ENCODE data around the gene ERMP1.

The ERMP1 gene

GRCh38 chr9:5840788-5841187, 7.9 kb upstream of the ERMP1 start:
- no peaks in the 10 kb centered on the region; the same call in 1 of the 2 replicates for H3K27me3 ChIP-seq (ENCODE audit: insufficient read depth, low read length)
- H3K4me1 ChIP-seq (ENCODE audit: control insufficient read depth, insufficient read depth, low read length, unreplicated experiment) = peaks cover 40% of the 10 kb centered on the region
- H3K4me3 ChIP-seq (ENCODE audit: low read depth, low read length) = no peak overlapping the region
- H3K36me3 ChIP-seq (ENCODE audit: insufficient read depth, low read length) = no peaks in the 10 kb centered on the region
- no peak overlapping the region for H3K27ac ChIP-seq (ENCODE audit: low read depth, low read length)
- H3K79me2 ChIP-seq (ENCODE audit: control insufficient read depth, insufficient read depth, low read length, unreplicated experiment) = no peaks in the 10 kb centered on the region
- H2AFZ ChIP-seq (ENCODE audit: low read length, unreplicated experiment) = no peak overlapping the region

GRCh38 chr9:5839572-5839902, 6.6 kb upstream of the ERMP1 start:
- Histone ChIP-seq H3K27ac (ENCODE audit: low read depth, low read length) (no peak overlapping the region), H3K4me1 (ENCODE audit: control insufficient read depth, insufficient read depth, low read length, unreplicated experiment) (peaks cover 33% of the 10 kb centered on the region)

GRCh38 chr9:5838884-5839571, 6.1 kb upstream of the ERMP1 start:
- H3K4me1 ChIP-seq (ENCODE audit: control insufficient read depth, insufficient read depth, low read length, unreplicated experiment) = peaks cover 28% of the 10 kb centered on the region
- no peak overlapping the region for H3K27ac ChIP-seq (ENCODE audit: low read depth, low read length)
- H3K79me2 ChIP-seq (ENCODE audit: control insufficient read depth, insufficient read depth, low read length, unreplicated experiment) = no peaks in the 10 kb centered on the region
- H3K4me3 ChIP-seq (ENCODE audit: low read depth, low read length) = no peak overlapping the region
- H3K27me3 ChIP-seq (ENCODE audit: insufficient read depth, low read length) = no peaks in the 10 kb centered on the region; the same call in 1 of the 2 replicates
- H3K36me3 ChIP-seq (ENCODE audit: insufficient read depth, low read length) = no peaks in the 10 kb centered on the region
- no peak overlapping the region for H2AFZ ChIP-seq (ENCODE audit: low read length, unreplicated experiment)

More at GRCh38 chr9:5839572-5839902, 6.6 kb upstream of the ERMP1 start:
- Histone ChIP-seq H3K79me2 (ENCODE audit: control insufficient read depth, insufficient read depth, low read length, unreplicated experiment) (no peaks in the 10 kb centered on the region), H3K27me3 (ENCODE audit: insufficient read depth, low read length) (no peaks in the 10 kb centered on the region; the same call in 1 of the 2 replicates), H3K4me3 (ENCODE audit: low read depth, low read length) (no peak overlapping the region), H3K36me3 (ENCODE audit: insufficient read depth, low read length) (no peaks in the 10 kb centered on the region), H2AFZ (ENCODE audit: low read length, unreplicated experiment) (no peak overlapping the region)

- Histone ChIP-seq H3K79me2 (ENCODE audit: control insufficient read depth, insufficient read depth, low read length, unreplicated experiment) (no peaks in the 10 kb centered on the region), H3K36me3 (ENCODE audit: insufficient read depth, low read length) (no peaks in the 10 kb centered on the region), H3K4me1 (ENCODE audit: control insufficient read depth, insufficient read depth, low read length, unreplicated experiment) (peaks cover 12% of the 10 kb centered on the region), H3K4me3 (ENCODE audit: low read depth, low read length) (no peak overlapping the region), H2AFZ (ENCODE audit: low read length, unreplicated experiment) (no peak overlapping the region), H3K27ac (ENCODE audit: low read depth, low read length) (no peak overlapping the region), H3K27me3 (ENCODE audit: insufficient read depth, low read length) (no peaks in the 10 kb centered on the region; the same call in 1 of the 2 replicates)
These were observed 2.9 kb upstream of the ERMP1 start for GRCh38 chr9:5835808-5836207.

- H3K4me1 ChIP-seq (ENCODE audit: control insufficient read depth, insufficient read depth, low read length, unreplicated experiment) = peaks cover 5% of the 10 kb centered on the region
- H2AFZ ChIP-seq (ENCODE audit: low read length, unreplicated experiment) = no peak overlapping the region
- no peaks in the 10 kb centered on the region for H3K36me3 ChIP-seq (ENCODE audit: insufficient read depth, low read length)
- H3K27ac ChIP-seq (ENCODE audit: low read depth, low read length) = no peak overlapping the region
- H3K4me3 ChIP-seq (ENCODE audit: low read depth, low read length) = no peak overlapping the region
- no peaks in the 10 kb centered on the region; the same call in 1 of the 2 replicates for H3K27me3 ChIP-seq (ENCODE audit: insufficient read depth, low read length)
- no peaks in the 10 kb centered on the region for H3K79me2 ChIP-seq (ENCODE audit: control insufficient read depth, insufficient read depth, low read length, unreplicated experiment)
These were observed 1.3 kb upstream of the ERMP1 start for GRCh38 chr9:5834214-5834613.

GRCh38 chr9:5832071-5832537, 813 bp downstream of the ERMP1 start:
- H3K36me3 ChIP-seq (ENCODE audit: insufficient read depth, low read length) = no peaks in the 10 kb centered on the region
- no peaks in the 10 kb centered on the region; the same call in 1 of the 2 replicates for H3K27me3 ChIP-seq (ENCODE audit: insufficient read depth, low read length)
- H3K27ac ChIP-seq (ENCODE audit: low read depth, low read length) = no peak overlapping the region
- H3K79me2 ChIP-seq (ENCODE audit: control insufficient read depth, insufficient read depth, low read length, unreplicated experiment) = no peaks in the 10 kb centered on the region
- no peaks in the 10 kb centered on the region for H3K4me1 ChIP-seq (ENCODE audit: control insufficient read depth, insufficient read depth, low read length, unreplicated experiment)
- peak overlapping the region; percentile 88 for H2AFZ ChIP-seq (ENCODE audit: low read length, unreplicated experiment)
- H3K4me3 ChIP-seq (ENCODE audit: low read depth, low read length) = peak overlapping the region; percentile 85

- Histone ChIP-seq H3K27me3 (ENCODE audit: insufficient read depth, low read length) (no peaks in the 10 kb centered on the region), H3K79me2 (ENCODE audit: control insufficient read depth, insufficient read depth, low read length, unreplicated experiment) (no peaks in the 10 kb centered on the region), H2AFZ (ENCODE audit: low read length, unreplicated experiment) (no peak overlapping the region), H3K4me1 (ENCODE audit: control insufficient read depth, insufficient read depth, low read length, unreplicated experiment) (no peaks in the 10 kb centered on the region), H3K27ac (ENCODE audit: low read depth, low read length) (no peak overlapping the region), H3K36me3 (ENCODE audit: insufficient read depth, low read length) (no peaks in the 10 kb centered on the region), H3K4me3 (ENCODE audit: low read depth, low read length) (no peak overlapping the region)
These were observed 6.9 kb downstream of the ERMP1 start for GRCh38 chr9:5825895-5826622.

- no peaks in the 10 kb centered on the region for H3K27me3 ChIP-seq (ENCODE audit: insufficient read depth, low read length)
- no peaks in the 10 kb centered on the region for H3K4me1 ChIP-seq (ENCODE audit: control insufficient read depth, insufficient read depth, low read length, unreplicated experiment)
- no peak overlapping the region for H3K4me3 ChIP-seq (ENCODE audit: low read depth, low read length)
- no peaks in the 10 kb centered on the region for H3K79me2 ChIP-seq (ENCODE audit: control insufficient read depth, insufficient read depth, low read length, unreplicated experiment)
- no peaks in the 10 kb centered on the region for H3K36me3 ChIP-seq (ENCODE audit: insufficient read depth, low read length)
- H3K27ac ChIP-seq (ENCODE audit: low read depth, low read length) = no peak overlapping the region
- no peak overlapping the region for H2AFZ ChIP-seq (ENCODE audit: low read length, unreplicated experiment)
These were observed 7.7 kb downstream of the ERMP1 start for GRCh38 chr9:5825223-5825622.

- Histone ChIP-seq H3K4me3 (ENCODE audit: low read depth, low read length) (no peak overlapping the region), H3K79me2 (ENCODE audit: control insufficient read depth, insufficient read depth, low read length, unreplicated experiment) (no peaks in the 10 kb centered on the region), H3K36me3 (ENCODE audit: insufficient read depth, low read length) (no peaks in the 10 kb centered on the region), H2AFZ (ENCODE audit: low read length, unreplicated experiment) (no peak overlapping the region), H3K27me3 (ENCODE audit: insufficient read depth, low read length) (no peaks in the 10 kb centered on the region), H3K27ac (ENCODE audit: low read depth, low read length) (no peak overlapping the region), H3K4me1 (ENCODE audit: control insufficient read depth, insufficient read depth, low read length, unreplicated experiment) (peaks cover 4% of the 10 kb centered on the region)
These were observed 12.5 kb downstream of the ERMP1 start for GRCh38 chr9:5820425-5820824.

- no peaks in the 10 kb centered on the region for H3K79me2 ChIP-seq (ENCODE audit: control insufficient read depth, insufficient read depth, low read length, unreplicated experiment)
These were observed 13.7 kb downstream of the ERMP1 start for GRCh38 chr9:5819174-5819573.

More at GRCh38 chr9:5819174-5819573, 13.7 kb downstream of the ERMP1 start:
- Histone ChIP-seq H3K4me3 (ENCODE audit: low read depth, low read length) (no peak overlapping the region), H3K27me3 (ENCODE audit: insufficient read depth, low read length) (no peaks in the 10 kb centered on the region), H2AFZ (ENCODE audit: low read length, unreplicated experiment) (no peak overlapping the region), H3K4me1 (ENCODE audit: control insufficient read depth, insufficient read depth, low read length, unreplicated experiment) (peaks cover 4% of the 10 kb centered on the region), H3K27ac (ENCODE audit: low read depth, low read length) (no peak overlapping the region), H3K36me3 (ENCODE audit: insufficient read depth, low read length) (no peaks in the 10 kb centered on the region)
